HCT116 (cell line): ENCODE results near the gene EEFSEC.

ENCODE experiments used
- ELF1 ChIP-seq: IDR thresholded peaks from 2 replicates; pipeline ENCODE4 v1.6.1; 2012; ENCODE audit warnings: low read depth, borderline replicate concordance
- POLR2A ChIP-seq: IDR thresholded peaks from 2 replicates; pipeline ENCODE4 v1.7.0; 2011; ENCODE audit warnings: borderline replicate concordance; ENCODE audit not compliant: insufficient read depth, insufficient read length; ENCODE audit errors: extremely low read depth
- POLR2AphosphoS5 ChIP-seq: IDR thresholded peaks from 2 replicates; pipeline ENCODE4 v1.6.1; 2011; ENCODE audit warnings: mild to moderate bottlenecking, low read depth, low read length, moderate library complexity
- TF ChIP-seq, protein P1 (sequence below): IDR thresholded peaks from 2 replicates; pipeline ENCODE4 v1.6.1; 2012
- TF ChIP-seq, protein P2 (sequence below), 3 experiments: fragments of 200-600 bp in 1 of 3; sonication (generic) in 1 of 3; IDR thresholded peaks in 2 of 3; conservative IDR thresholded peaks in 1 of 3; 2 replicates each; pipeline ENCODE4 v1.5.1; 2012 to 2017; ENCODE audit warnings: low read depth in 2 of 3, low read length in 2 of 3, antibody characterized with exemption in 1 of 3, borderline replicate concordance in 1 of 3, control low read depth in 1 of 3, mild to moderate bottlenecking in 1 of 3, mixed read lengths in 1 of 3, mixed run types in 1 of 3, moderate library complexity in 1 of 3; ENCODE audit not compliant: insufficient read depth in 1 of 3
- TF ChIP-seq, protein P3 (sequence below): IDR thresholded peaks from 2 replicates; pipeline ENCODE4 v1.6.1; 2012; ENCODE audit warnings: low read depth
- TF ChIP-seq, protein P4 (sequence below): IDR thresholded peaks from 2 replicates; pipeline ENCODE4 v1.6.1; 2011; ENCODE audit warnings: mild to moderate bottlenecking, low read length, moderate library complexity; ENCODE audit not compliant: insufficient replicate concordance; ENCODE audit errors: extremely low read depth

DNA sequence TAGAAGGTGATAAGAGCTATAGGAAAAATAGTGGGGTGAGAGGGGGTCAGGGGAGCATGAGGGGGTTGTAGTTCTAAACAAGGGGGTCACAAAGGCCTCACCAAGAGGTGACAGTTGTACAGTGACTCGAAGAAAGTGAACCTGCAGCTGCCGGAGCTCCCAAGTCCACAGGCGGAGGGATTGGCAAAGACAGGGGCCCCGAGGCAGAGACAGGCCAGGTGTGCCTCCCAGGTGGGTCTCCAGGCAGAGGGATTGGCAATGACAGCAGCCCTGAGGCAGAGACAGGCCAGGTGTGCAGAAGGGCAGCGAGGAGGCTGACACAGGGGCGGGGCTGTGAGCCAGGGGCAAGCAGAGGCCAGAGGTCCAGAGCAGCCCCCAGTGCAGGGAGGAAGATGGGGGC lies 249.7 kb downstream of the EEFSEC start:
- TF ChIP-seq, protein P1, sequence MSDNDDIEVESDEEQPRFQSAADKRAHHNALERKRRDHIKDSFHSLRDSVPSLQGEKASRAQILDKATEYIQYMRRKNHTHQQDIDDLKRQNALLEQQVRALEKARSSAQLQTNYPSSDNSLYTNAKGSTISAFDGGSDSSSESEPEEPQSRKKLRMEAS, result no peak
- TF ChIP-seq, protein P2, sequence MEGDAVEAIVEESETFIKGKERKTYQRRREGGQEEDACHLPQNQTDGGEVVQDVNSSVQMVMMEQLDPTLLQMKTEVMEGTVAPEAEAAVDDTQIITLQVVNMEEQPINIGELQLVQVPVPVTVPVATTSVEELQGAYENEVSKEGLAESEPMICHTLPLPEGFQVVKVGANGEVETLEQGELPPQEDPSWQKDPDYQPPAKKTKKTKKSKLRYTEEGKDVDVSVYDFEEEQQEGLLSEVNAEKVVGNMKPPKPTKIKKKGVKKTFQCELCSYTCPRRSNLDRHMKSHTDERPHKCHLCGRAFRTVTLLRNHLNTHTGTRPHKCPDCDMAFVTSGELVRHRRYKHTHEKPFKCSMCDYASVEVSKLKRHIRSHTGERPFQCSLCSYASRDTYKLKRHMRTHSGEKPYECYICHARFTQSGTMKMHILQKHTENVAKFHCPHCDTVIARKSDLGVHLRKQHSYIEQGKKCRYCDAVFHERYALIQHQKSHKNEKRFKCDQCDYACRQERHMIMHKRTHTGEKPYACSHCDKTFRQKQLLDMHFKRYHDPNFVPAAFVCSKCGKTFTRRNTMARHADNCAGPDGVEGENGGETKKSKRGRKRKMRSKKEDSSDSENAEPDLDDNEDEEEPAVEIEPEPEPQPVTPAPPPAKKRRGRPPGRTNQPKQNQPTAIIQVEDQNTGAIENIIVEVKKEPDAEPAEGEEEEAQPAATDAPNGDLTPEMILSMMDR (IDR thresholded peaks at IDR 0.05 in 2 of 3, conservative IDR thresholded peaks at IDR 0.05 in 1 of 3; ENCODE audit: borderline replicate concordance in 1 of 3, insufficient read depth in 1 of 3, low read depth in 2 of 3, low read length in 2 of 3), result no peak
- TF ChIP-seq, protein P3, sequence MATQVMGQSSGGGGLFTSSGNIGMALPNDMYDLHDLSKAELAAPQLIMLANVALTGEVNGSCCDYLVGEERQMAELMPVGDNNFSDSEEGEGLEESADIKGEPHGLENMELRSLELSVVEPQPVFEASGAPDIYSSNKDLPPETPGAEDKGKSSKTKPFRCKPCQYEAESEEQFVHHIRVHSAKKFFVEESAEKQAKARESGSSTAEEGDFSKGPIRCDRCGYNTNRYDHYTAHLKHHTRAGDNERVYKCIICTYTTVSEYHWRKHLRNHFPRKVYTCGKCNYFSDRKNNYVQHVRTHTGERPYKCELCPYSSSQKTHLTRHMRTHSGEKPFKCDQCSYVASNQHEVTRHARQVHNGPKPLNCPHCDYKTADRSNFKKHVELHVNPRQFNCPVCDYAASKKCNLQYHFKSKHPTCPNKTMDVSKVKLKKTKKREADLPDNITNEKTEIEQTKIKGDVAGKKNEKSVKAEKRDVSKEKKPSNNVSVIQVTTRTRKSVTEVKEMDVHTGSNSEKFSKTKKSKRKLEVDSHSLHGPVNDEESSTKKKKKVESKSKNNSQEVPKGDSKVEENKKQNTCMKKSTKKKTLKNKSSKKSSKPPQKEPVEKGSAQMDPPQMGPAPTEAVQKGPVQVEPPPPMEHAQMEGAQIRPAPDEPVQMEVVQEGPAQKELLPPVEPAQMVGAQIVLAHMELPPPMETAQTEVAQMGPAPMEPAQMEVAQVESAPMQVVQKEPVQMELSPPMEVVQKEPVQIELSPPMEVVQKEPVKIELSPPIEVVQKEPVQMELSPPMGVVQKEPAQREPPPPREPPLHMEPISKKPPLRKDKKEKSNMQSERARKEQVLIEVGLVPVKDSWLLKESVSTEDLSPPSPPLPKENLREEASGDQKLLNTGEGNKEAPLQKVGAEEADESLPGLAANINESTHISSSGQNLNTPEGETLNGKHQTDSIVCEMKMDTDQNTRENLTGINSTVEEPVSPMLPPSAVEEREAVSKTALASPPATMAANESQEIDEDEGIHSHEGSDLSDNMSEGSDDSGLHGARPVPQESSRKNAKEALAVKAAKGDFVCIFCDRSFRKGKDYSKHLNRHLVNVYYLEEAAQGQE, result no peak
- TF ChIP-seq POLR2A, result no peak
- no peak for TF ChIP-seq POLR2AphosphoS5
- no peak for TF ChIP-seq ELF1
- TF ChIP-seq, protein P4, sequence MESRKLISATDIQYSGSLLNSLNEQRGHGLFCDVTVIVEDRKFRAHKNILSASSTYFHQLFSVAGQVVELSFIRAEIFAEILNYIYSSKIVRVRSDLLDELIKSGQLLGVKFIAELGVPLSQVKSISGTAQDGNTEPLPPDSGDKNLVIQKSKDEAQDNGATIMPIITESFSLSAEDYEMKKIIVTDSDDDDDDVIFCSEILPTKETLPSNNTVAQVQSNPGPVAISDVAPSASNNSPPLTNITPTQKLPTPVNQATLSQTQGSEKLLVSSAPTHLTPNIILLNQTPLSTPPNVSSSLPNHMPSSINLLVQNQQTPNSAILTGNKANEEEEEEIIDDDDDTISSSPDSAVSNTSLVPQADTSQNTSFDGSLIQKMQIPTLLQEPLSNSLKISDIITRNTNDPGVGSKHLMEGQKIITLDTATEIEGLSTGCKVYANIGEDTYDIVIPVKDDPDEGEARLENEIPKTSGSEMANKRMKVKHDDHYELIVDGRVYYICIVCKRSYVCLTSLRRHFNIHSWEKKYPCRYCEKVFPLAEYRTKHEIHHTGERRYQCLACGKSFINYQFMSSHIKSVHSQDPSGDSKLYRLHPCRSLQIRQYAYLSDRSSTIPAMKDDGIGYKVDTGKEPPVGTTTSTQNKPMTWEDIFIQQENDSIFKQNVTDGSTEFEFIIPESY, result no peak
